ENCODE results near the gene TMEM201. TPM values are rescaled to one million over a fixed set of nuclear protein-coding genes. Genes with fewer than 3 reads are reported as not detected.

Gene TMEM201
- total RNA-seq, 2 donors from 2014 or later, result 6.1 to 6.9 TPM

DNA sequence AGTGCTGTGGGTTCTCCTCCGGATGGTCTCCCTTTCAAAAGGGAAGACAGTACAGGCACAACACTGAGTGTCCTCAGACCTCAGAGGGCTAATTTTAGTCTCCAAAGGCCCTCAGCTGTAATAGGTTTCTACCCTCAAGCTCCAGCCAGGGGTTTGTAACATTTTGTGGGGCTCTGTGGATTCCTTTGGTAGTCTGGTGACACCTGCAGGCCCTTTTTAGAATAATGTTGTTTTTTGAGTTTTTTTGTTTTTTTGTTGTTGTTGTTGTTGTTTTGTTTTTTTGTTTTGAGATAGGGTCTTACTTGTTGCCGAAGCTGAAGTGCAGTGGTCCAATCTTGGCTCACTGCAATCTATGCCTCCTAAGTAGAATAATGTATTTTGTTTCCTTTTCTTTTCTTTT lies 15.0 kb upstream of the TMEM201 start:
- DNase-seq (ENCODE audit: low spot score), result no peak
- intact Hi-C loops (cut with DNase I), result loop anchor here (5.0 to 10.0 kb wide), 2 partner anchors 76 to 309 kb away; no protein-coding TSS in a partner anchor

DNA sequence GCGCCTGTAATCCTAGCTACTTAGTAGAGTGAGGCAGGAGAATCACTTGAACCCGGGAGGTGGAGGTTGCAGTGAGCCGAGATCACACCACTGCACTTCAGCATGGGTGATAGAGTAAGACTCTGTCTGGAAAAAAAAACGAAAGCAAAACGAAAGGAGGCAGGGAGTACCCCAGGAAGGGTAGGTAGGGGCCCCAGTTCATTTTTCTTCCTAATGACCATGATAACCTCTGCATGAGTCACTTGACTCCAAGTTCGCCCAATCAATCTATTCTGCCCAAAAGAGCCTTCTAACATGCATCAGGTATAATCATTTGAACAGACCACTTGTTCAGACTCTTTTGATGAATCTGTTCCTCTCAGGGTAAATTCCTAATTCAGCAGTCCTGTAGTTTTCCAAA lies 13.2 kb upstream of the TMEM201 start:
- intact Hi-C loops (cut with DNase I), result loop anchor here in 1 of 2 donors (10.0 kb wide), 1 partner anchor 311 kb away; no protein-coding TSS in a partner anchor
- DNase-seq (ENCODE audit: low spot score), result no peak

DNA sequence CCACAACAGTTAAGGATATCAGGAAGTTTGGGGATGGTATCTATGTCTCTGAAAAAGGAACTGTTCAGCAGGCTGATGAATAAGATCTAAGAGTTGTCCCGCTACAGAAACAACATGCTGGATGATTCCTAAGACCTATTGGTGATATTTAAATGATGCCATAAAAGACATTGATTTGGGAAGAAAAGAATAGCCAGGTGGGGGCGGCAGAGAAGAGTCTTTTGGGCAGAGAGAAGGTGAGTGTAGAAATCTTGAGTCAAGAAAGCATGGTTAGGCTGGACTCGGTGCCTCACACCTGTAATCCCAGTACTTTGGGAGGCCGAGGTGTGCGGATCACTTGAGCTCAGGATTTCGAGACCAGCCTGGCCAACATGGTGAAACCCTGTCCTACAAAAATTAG lies 11.8 kb upstream of the TMEM201 start:
- no peak for DNase-seq (ENCODE audit: low spot score)
- intact Hi-C loops (cut with DNase I), result loop anchor here in 1 of 2 donors (10.0 kb wide), 1 partner anchor 312 kb away; no protein-coding TSS in a partner anchor

DNA sequence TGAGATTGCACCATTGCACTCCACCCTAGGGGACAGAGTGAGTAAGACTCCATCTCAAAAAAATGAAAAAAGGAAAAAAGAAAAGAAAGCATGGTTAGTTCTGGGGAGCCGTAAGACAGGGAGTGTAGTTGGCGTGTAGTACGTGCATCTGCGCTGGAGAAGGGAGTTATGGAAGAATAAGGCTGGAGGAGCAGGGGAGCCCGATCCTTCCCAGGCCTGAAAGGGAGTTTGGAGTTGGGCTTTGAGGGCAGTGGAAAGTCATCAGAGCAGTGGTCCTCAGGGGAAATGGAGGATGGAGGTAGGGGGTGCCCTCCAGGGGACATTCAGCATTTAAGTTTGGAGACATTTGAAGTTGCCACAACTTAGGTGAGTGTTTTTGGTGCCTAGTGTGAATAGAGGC lies 11.3 kb upstream of the TMEM201 start:
- intact Hi-C loops (cut with DNase I), result loop anchor here in 1 of 2 donors (10.0 kb wide), 1 partner anchor 313 kb away; no protein-coding TSS in a partner anchor
- no peak for DNase-seq (ENCODE audit: low spot score)

DNA sequence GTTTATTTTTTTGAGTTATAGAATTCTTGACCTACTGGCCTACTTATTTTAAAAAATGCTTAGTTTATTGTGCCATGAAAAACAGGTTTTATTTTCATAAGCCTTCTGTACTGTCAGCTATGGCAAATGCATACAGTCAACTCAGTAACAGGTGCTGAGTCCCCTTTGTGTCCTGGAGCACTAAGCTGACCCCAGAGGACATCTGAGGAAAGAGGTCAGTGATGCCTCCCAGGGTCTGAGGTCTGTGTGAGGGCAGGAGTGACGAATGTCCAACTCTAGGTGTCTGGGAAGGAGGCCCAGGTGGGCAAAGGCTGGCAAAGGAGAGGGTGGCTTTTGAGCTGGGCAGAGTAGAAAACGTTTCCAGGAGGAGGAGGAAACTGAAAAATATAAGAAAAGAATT lies 7.8 kb upstream of the TMEM201 start:
- intact Hi-C loops (cut with DNase I), result no loop called here
- DNase-seq (ENCODE audit: low spot score), result no peak

DNA sequence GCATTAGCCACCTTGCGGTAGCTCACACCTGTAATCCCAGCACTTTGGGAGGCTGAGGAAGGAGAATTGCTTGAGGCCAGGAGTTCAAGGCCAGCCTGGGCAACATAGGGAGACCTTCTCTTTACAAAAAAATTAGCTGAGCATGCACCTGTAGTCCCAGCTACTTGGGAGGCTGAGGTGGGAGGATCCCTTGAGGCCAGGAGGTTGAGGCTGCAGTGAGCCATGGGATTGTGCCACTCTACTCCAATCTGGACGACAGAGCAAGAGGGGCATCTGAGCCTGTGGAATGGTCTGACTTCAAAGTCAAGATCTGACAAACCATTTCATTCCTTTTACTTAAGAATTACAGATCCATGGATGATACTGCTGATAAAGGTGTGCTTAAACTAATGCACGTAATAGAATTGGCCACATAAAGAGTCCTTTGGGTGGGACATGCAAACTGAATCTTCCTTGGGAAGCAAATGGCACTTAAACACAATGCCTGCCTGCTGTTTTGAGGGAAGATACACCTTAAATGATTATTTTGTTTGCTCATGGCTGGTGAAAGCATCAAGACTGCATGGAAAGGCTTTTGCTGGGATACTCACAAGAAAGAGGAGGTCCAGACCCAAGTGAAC lies 2.5 kb upstream of the TMEM201 start:
- intact Hi-C loops (cut with DNase I), result no loop called here
- DNase-seq (ENCODE audit: low spot score), result peak; percentile 28

DNA sequence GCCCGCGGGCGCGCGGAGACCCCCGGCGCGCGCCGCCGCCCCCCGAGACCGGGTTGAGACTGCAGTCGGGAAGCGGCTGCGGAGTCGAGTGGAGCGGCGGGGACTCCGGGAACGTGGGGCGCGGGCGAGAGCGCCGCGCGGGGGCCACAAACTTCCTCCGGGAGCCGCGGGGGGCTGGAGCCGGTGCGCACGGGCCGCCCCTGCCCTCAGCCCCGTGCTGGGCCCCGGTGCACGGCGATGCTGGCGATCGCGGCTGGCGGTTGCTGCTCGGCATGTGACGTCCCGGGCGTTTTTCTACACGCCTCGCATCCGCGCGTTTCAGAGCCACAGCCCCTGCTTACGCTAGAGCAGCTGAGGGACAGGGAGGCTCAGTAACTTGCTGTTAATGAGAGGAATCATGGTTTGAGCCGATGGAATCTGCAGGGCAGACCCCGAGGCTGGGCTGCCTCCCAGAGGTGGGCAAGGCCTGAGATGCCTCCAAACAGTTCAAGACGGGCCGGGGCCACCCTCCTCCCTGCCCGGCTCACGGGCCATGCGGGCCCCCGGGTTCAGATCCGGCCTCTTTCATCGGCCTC lies 520 bp downstream of the TMEM201 start:
- intact Hi-C loops (cut with DNase I), result no loop called here
- peak; percentile 81 for DNase-seq (ENCODE audit: low spot score)

DNA sequence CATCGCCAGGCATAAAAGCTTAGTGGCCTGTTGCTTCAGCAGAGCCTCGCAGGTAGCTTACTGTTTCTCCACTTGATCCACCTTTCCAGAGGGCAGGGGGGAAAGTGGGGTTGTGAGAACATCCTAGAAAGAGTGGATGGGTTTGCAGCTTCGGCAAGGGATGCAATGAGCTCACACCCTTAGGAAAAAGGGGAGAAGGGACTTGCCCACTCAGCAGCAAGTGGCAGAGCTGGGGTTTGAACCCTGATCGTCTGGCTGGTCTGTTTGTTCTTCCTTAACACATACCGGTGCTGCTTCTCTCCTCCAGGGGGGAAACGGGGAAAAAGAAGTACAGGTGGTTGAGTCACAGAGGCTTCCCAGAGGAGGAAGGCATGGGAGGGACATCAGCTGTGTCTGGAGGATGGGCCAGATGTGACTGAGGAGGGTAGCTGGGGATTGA lies 1.0 kb downstream of the TMEM201 start:
- intact Hi-C loops (cut with DNase I), result no loop called here
- DNase-seq (ENCODE audit: low spot score), result peak; percentile 32

DNA sequence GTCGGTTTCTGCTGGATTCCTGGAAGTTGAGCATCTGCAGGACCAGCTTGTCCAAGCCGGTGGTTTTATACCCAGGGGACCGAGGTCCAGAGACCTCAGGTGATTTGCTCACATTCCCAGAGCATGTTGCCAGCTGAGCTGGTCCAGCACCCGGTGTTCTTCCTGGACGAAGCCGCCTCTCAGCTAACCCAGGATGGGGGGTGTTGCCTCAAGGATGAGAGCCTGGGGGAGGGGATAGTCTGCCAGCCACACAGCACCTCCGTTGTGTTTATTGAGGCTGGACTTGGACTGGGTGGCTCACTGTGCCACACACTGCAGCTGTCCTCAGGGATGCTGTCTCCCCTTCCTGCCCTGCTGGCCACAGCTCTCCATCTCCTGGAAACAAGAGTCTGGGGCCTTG lies 1.5 kb downstream of the TMEM201 start:
- intact Hi-C loops (cut with DNase I), result no loop called here
- DNase-seq (ENCODE audit: low spot score), result peak; percentile 54

DNA sequence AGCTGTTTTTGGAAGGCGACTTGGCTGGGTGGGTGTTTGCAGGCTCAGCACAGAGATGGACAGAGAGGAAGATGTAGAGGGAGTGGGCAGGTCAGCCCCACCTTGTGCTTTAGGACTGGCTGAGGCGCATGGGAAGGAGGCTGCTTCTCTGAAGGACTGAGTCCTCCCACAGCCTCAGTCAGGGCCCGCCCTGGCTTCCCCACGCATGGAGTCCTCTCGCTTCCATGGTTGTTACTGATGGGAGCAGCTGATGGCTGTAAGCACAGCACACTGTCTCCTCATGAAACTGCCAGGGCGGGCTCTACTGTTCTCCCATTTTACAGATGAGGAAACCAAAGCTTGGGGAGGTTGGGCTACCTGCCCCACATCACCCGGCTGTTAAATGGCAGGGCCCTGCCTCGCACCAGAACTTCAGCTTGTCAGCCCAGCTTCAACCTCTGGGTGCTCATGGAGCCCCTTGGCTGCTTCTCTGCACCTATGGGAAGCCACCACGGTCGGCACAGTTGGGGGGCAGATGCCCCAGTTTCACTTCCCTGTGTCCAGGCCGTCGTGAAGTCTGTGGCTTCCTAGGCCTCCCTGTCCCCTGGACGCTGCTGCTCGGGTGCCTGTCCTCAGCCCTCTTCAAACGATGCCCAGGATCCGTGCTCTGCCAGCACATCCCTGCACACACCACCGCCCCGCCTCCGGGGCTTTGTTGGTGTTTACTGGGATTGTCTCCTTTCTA lies 2.4 kb downstream of the TMEM201 start:
- peak; percentile 77 for DNase-seq (ENCODE audit: low spot score)
- intact Hi-C loops (cut with DNase I), result no loop called here

DNA sequence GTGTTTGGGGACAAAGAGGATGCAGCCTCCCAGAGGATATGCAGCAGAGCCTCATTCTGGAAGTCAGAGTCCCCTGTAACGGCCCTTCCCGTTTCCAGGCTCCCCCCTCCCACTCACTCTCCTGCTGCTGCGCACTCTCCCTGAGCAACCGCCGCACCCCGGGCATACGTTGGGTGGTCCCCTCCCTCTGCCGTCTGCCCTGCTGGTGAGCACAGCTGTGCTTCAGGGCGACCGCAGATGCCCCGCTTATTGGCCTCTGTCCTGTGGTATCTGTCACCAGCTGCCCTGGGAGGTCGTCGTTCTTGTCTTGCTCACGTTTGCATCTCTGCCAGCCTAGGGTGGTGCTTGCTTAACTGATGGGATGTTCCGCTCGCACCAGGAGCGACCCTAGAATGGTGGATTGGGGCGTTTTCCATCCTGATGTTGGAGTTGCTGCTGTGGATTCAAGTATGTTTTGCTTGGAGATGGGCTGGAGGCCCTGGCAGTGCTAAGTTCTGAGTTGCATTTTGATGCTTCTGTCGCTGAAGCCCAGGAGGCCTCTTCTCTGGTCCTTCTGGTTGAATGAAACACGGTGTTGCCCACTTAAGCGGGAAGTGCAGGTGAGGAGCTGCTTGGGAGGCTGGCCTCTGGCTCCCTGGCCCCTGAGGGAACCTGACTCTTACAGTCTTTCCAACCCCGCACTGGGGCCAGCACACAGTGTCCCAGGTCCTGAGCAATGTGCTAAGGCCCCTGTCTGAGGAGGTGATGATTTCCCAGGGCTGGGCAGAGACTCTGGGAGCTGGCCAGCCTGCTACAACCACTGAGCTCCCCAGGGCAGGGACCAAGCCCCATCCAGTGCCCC lies 3.2 kb downstream of the TMEM201 start:
- peak; percentile 76 for DNase-seq (ENCODE audit: low spot score)
- intact Hi-C loops (cut with DNase I), result no loop called here

DNA sequence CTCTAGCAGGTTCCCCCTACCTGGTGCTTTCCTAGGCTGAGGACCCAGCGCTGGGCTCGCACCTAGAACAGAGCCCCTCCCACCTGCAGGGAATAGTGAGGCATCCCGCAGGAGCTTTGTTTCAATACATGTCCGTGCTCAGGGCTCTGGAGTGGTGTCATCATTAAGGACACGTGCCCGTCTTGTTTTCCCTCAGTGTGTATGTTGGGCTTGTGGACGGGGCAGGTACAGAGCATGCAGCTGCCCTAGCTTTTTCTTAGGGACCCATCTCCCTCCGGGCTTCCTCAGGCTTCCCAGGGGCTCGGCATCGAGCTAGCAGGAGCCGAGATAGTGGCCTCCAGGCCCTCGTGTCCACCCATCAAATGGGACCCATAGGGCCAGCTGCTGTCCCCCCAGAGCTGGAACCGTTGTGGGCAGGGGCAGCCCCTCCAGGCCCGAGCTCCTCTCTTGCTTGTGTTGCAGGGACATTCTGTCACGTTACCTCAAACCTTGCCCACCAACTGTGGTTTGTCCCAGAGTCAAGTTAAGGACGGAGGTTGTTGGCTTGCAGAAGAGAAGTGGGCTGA lies 3.9 kb downstream of the TMEM201 start:
- intact Hi-C loops (cut with DNase I), result no loop called here
- DNase-seq (ENCODE audit: low spot score), result peak; percentile 72

DNA sequence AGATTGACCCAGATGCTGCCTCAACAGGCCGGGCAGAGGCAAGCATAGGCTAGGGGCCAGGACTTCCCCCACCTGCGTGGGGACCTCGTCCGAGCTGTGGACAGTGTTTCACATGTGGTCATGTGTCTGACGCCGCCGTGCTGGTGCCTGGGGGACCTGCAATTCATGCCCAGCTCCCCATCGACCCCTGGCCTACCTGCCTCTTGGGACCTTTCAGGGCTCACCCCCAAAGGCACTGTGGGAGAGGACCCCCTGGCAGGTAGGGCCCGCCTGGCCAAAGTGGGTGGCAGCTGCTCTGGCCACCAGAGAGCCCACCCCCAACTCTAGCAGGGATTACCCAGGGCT lies 4.4 kb downstream of the TMEM201 start:
- intact Hi-C loops (cut with DNase I), result no loop called here
- DNase-seq (ENCODE audit: low spot score), result peak; percentile 73

DNA sequence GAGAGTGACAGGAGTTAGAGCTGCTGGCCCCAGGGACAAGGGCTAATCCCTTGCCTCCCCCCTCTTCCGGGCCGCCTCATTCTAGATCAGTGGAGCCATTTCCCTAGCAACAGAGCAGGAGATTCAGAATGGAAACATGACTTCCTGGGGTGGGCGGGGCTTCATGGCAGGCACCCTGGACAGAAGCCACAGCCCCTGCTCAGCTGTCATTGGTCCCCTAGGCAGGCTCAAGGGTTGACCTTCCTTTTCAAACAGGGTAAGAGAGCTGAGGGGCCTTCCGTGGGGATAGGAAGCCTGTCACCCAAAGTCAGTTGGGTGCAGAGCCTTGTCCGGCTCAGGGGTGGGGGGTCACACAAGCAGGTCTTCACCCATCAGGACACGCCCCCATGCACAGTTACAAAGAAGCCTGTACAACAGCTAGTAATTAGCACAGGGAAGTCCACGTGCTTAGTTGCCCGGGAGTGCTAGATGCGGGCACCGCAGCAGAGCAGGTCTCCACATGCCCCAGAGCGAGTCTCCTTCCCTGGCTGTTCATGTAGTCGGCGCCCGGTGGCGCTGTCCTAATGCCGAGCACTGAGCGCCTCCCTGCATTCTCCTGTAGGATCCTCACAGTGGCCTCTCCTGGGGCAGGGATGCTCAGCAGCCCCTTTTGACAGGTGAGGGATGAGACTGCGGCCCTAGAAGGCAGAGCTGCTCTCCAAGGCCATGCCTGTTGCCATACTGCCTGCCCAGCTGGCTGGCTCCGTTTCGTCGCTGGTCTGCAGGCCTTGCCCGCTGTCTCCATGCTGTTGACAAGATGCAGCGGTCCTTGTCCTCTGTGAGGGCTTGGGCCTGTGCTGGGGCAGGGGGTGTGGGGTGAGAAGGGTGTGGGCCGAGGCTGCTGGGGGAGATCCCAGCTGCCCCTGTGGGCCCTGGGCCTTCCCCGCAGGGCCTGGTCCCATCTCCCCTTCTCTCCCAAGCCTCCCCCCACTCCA lies 5.1 kb downstream of the TMEM201 start:
- peak; percentile 89 for DNase-seq (ENCODE audit: low spot score)

DNA sequence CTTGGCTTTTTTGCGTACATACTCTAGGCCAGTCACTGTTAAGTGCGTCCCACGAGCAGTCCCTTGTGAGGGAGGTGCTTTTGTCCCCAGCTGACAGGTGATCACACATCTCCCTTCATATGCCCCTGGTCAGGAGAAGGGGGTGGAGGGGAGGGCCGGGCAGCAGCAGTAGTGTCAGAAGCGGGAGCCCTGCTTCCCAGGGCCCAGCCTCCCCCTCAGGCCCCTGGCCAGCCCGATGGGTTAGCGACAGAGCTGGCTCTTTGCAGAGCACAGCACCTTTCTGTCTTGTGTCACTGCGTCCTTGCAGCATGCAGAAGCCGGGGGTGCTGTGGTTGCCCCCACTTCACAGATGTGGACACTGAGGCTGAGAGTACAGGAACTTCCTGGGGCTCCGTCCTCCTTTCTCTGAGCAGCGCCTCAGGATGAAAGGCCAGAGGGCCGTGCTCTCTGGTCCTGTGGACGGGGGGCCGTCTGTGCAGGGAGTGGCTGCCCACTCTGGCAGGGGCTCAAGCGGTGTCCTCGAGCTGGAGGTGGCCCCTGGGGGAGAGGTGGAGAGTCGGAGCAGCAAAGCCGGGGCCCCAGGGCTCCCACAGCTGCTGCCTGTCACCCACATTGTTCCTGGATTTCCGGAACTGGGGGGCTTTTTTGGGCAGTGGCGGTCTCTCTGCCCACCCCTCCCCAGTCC lies 5.9 kb downstream of the TMEM201 start:
- intact Hi-C loops (cut with DNase I), result no loop called here
- peak; percentile 67 for DNase-seq (ENCODE audit: low spot score)

More for the DNA sequence above, 5.1 kb downstream of the TMEM201 start:
- intact Hi-C loops (cut with DNase I), result no loop called here

DNA sequence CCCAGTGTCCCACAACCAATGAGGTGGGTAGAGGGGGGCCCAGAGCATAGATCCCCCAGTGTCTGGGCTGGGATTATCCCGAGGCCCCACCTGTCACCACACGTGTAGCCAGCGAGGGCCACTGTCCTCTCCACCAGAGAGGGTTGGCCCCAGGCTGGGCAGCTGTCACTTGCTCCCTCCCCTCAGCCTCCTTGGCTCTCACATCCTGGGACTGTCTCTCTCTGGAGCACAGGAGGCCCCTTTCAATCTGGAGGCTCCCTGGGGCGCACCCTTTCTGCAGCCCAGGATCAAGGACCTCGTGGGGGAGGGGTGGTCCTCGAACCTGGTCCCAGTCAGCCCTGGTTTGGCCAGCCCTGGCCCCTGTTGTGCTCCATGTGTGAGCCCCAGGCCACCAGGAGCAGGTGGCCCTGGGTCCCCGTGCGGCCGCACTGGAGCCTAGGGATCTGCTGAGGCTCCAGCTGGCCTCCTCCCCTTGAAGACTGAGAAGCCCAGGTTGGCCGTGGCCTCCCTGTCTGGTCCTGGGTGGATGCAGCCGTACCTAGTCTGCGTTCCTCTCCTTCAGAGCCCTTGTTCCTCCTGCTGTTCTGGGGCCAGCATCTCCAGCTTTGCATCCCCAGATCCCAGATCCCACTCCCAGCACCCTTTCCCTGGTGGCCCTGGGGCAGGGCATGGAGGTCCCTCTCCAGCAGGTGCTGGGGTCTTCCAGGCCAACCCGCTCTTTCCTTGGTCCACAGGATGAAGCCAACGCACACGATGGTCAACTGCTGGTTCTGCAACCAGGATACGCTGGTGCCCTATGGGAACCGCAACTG lies 6.7 kb downstream of the TMEM201 start:
- no peak for DNase-seq (ENCODE audit: low spot score)
- intact Hi-C loops (cut with DNase I), result no loop called here

DNA sequence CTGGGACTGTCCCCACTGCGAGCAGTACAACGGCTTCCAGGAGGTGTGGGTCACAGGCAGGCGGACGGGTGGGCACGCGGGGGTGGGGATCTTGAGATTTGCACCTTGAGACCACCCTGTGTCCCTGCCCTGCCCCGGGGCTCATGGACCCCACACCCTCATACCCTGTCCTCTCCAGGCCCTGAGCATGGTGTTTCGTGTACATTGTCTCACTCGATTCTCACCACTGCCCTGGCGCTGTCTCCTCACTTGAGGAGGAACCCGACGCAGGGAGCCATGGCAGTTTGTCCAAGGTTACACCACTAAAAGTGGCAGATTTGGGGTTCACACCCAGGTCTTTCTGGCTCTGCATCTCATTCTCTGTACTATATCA lies 7.2 kb downstream of the TMEM201 start:
- DNase-seq (ENCODE audit: low spot score), result no peak
- intact Hi-C loops (cut with DNase I), result no loop called here

Data from posterior vena cava (tissue), 2 donors.